HEK293T (cell line): ENCODE results near the gene CFP.

Experiments used
- CTCF ChIA-PET: fragments of 350-600 bp; formaldehyde crosslinking; extraction: SDS; loops from one replicate; lab custom pipeline; 2021; ENCODE audit warnings: antibody characterized with exemption, inconsistent platforms; lab: Yijun Ruan, JAX
- POLR2A ChIA-PET: fragments of 350-600 bp; formaldehyde crosslinking; extraction: SDS; loops from one replicate; lab custom pipeline; 2020; ENCODE audit warnings: antibody characterized with exemption, inconsistent platforms; lab: Yijun Ruan, JAX
- DNase-seq: peaks from one replicate; pipeline ENCODE4 v3.0.0; 2012; ENCODE audit warnings: mixed read lengths; ENCODE audit errors: extremely low spot score
- ARNT ChIP-seq: fragments of 450-650 bp; IDR thresholded peaks from 2 replicates; pipeline ENCODE4 v1.6.1; 2017; ENCODE audit warnings: mild to moderate bottlenecking
- BHLHE40 ChIP-seq: fragments of 450-650 bp; IDR thresholded peaks from 2 replicates; pipeline ENCODE4 v1.6.1; 2016; ENCODE audit warnings: mild to moderate bottlenecking, moderate library complexity, borderline replicate concordance
- CTBP1 ChIP-seq: fragments of 450-650 bp; IDR thresholded peaks from 2 replicates; pipeline ENCODE4 v1.6.1; 2016; ENCODE audit warnings: borderline replicate concordance
- ELF4 ChIP-seq: fragments of 450-650 bp; IDR thresholded peaks from 2 replicates; pipeline ENCODE4 v1.6.1; 2017; ENCODE audit warnings: antibody characterized with exemption
- FOXA1 ChIP-seq: fragments of 450-650 bp; IDR thresholded peaks from 2 replicates; pipeline ENCODE4 v1.6.1; 2016; ENCODE audit warnings: mild to moderate bottlenecking
- FOXK2 ChIP-seq: fragments of 450-650 bp; IDR thresholded peaks from 2 replicates; pipeline ENCODE4 v1.6.1; 2016; ENCODE audit warnings: mild to moderate bottlenecking
- FOXM1 ChIP-seq: fragments of 450-650 bp; IDR thresholded peaks from 2 replicates; pipeline ENCODE4 v1.6.1; 2017; ENCODE audit warnings: mild to moderate bottlenecking, borderline replicate concordance
- HDGF ChIP-seq: fragments of 450-650 bp; IDR thresholded peaks from 2 replicates; pipeline ENCODE4 v1.6.1; 2017; ENCODE audit warnings: antibody characterized with exemption, borderline replicate concordance
- L3MBTL2 ChIP-seq: fragments of 450-650 bp; conservative IDR thresholded peaks from 2 replicates; pipeline ENCODE4 v1.6.1; 2016; ENCODE audit warnings: mild to moderate bottlenecking
- LEF1 ChIP-seq: fragments of 450-650 bp; IDR thresholded peaks from 2 replicates; pipeline ENCODE4 v1.6.1; 2017; ENCODE audit warnings: mild to moderate bottlenecking, borderline replicate concordance
- NFRKB ChIP-seq: fragments of 450-650 bp; IDR thresholded peaks from 2 replicates; pipeline ENCODE4 v1.6.1; 2016; ENCODE audit warnings: mild to moderate bottlenecking, moderate library complexity
- SP1 ChIP-seq: fragments of 450-650 bp; IDR thresholded peaks from 2 replicates; pipeline ENCODE4 v1.6.1; 2017
- SUZ12 ChIP-seq: fragments of 450-650 bp; IDR thresholded peaks from 2 replicates; pipeline ENCODE4 v1.6.1; 2016; ENCODE audit warnings: mild to moderate bottlenecking
- TARDBP ChIP-seq: fragments of 450-650 bp; IDR thresholded peaks from 2 replicates; pipeline ENCODE4 v1.6.1; 2016
- ZNF384 ChIP-seq: fragments of 450-650 bp; IDR thresholded peaks from 2 replicates; pipeline ENCODE4 v1.6.1; 2016
- TF ChIP-seq, protein P1 (sequence below): fragments of 450-650 bp; IDR thresholded peaks from 2 replicates; pipeline ENCODE4 v1.6.1; 2016

Gene CFP

DNA sequence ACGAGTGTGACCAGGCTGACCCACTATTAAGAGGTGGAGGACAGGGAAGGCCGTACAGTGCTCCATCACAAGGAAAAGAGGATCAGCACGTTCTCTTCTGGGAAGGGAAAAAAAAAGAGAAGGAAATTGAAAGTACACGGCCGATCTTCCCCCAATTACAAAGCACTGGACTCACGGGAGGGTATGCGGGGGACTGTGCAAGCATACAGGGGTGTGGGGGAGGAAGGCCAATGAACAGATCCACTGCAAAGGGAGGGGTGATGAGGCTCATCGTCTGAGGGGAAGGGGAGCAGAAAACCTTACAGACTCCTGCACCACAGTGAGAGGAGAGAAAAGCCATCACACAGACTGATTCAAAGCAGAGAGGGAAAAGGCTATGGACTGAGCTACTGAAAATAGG lies 19.5 kb upstream of the CFP start:
- no peak for TF ChIP-seq FOXA1
- TF ChIP-seq ARNT, result no peak
- TF ChIP-seq ELF4, result no peak
- TF ChIP-seq FOXM1, result no peak
- no peak for TF ChIP-seq BHLHE40
- TF ChIP-seq L3MBTL2, result no peak
- TF ChIP-seq SUZ12, result no peak
- TF ChIP-seq SP1, result no peak
- TF ChIP-seq TARDBP, result no peak
- TF ChIP-seq FOXK2, result no peak
- TF ChIP-seq LEF1, result no peak
- ChIA-PET POLR2A (interaction anchor here (1.1 kb wide), 1 partner anchor 21 kb away, joined by 4 read pairs; no protein-coding TSS in a partner anchor), CTCF (no interaction called here)
- no peak for DNase-seq

DNA sequence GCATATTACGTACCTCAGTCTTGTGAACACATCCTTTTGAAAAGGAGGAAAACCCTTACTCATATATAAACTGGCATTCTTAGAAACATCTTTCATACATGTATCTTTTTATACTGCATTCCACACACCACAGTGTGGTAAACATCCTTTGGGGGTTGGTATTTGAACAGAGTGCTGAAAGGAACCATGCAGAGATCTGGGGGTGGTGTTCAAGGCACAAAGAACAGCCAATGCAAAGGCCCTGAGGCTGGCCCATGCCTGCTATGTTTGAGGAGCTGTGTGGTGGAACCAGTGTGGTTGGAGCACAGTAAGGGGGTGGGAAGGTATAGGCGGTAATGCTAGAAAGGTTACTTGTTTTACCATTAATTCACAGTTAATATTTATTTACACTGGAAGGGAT lies 18.6 kb upstream of the CFP start:
- no peak for TF ChIP-seq ARNT
- TF ChIP-seq CTBP1, result no peak
- TF ChIP-seq LEF1, result no peak
- no peak for TF ChIP-seq HDGF
- no peak for TF ChIP-seq ELF4
- TF ChIP-seq SP1, result no peak
- TF ChIP-seq, protein P1, sequence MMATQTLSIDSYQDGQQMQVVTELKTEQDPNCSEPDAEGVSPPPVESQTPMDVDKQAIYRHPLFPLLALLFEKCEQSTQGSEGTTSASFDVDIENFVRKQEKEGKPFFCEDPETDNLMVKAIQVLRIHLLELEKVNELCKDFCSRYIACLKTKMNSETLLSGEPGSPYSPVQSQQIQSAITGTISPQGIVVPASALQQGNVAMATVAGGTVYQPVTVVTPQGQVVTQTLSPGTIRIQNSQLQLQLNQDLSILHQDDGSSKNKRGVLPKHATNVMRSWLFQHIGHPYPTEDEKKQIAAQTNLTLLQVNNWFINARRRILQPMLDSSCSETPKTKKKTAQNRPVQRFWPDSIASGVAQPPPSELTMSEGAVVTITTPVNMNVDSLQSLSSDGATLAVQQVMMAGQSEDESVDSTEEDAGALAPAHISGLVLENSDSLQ, result no peak
- TF ChIP-seq SUZ12, result no peak
- TF ChIP-seq BHLHE40, result no peak
- TF ChIP-seq FOXA1, result no peak
- TF ChIP-seq TARDBP, result no peak
- no peak for TF ChIP-seq NFRKB
- no peak for TF ChIP-seq FOXM1
- TF ChIP-seq ZNF384, result no peak
- no peak for TF ChIP-seq FOXK2
- no peak for TF ChIP-seq L3MBTL2
- CTCF ChIA-PET, result no interaction called here
- no peak for DNase-seq
- POLR2A ChIA-PET, result interaction anchor here (1.1 kb wide), 1 partner anchor 20 kb away, joined by 4 read pairs; no protein-coding TSS in a partner anchor

DNA sequence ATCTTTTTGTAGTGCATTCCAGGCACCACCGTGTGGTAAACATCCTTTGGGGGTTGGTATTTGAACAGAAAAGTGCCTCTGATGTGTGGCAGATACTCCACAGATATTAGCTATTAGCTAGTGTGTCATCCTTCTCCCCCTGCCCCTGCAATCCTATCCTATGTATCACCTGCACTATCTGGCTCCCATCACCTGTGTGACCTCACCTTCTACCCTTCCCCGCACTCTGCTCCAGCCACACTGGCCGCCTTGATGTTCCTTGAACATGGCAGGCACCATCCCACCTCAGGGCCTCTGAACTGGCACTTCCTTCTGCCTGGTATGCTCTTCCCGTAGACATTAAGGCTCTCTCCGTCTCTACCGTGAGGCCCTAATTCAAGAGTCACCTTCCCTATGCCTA lies 16.9 kb upstream of the CFP start:
- CTCF ChIA-PET, result no interaction called here
- no peak for DNase-seq
- TF ChIP-seq, protein P1, result no peak
- no peak for TF ChIP-seq CTBP1
- TF ChIP-seq FOXM1, result no peak
- TF ChIP-seq SUZ12, result no peak
- no peak for TF ChIP-seq ARNT
- TF ChIP-seq ZNF384, result no peak
- no peak for TF ChIP-seq FOXA1
- TF ChIP-seq FOXK2, result no peak
- no peak for TF ChIP-seq SP1
- TF ChIP-seq ELF4, result no peak
- POLR2A ChIA-PET, result no interaction called here

DNA sequence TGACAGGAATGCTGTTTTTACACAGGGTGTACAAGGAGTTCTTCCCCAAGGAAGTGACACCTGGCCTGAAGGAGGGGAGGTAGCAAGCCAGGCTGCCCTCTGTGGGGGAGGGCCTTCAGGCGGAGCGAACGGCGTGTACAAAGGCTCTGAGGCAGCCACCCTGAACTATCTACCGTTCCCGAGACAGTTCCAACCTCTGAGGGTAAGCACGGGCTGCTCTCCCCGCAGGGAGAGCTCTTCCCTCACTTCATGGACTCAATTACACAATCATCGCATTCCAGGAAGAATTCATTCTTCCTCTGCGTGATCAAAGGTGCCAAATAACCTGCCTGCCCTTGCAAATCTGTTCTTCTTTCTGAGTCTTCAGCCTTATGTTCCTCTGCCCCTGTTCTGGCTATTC lies 15.8 kb upstream of the CFP start:
- no peak for DNase-seq
- ChIA-PET CTCF (no interaction called here), POLR2A (no interaction called here)
- TF ChIP-seq SP1 (no peak), FOXM1 (no peak), CTBP1 (no peak)

DNA sequence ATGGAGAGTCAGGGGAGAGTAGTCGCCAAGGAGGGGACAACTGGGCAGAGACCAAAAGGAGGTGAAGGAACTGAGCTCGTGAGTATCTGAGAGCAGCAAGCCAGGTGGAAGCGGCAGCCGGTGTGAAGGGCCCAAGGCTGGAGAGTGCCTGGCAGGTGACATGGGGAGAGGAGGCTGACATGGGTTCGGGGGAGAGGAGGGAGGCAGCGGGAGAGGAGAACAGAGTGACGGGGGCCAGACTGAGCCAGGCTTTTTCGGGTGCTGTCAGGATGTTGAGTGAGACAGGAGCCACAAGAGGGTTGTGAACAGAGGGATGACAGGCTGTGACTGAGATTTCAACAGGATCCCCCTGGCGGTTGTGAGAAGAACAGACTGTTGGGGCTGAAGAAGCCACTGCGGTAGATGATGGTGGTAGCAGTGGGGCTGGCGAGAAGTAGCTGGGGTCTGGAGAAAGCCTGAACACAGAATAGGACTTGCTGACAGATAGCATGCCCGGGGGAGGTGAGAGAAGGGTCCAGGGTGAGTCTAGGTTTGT lies 14.9 kb upstream of the CFP start:
- POLR2A ChIA-PET, result no interaction called here
- peak; percentile 56 for DNase-seq
- CTCF ChIA-PET, result interaction anchor here (1.1 to 1.4 kb wide), 2 partner anchors 119 to 147 kb away, joined by 3 read pairs; no protein-coding TSS in a partner anchor
- TF ChIP-seq BHLHE40 (no peak), ELF4 (no peak), FOXK2 (no peak), ZNF384 (no peak), SUZ12 (no peak), TARDBP (no peak), FOXM1 (no peak), LEF1 (no peak), NFRKB (no peak), CTBP1 (no peak), ARNT (no peak), FOXA1 (no peak), SP1 (no peak), L3MBTL2 (no peak), HDGF (no peak)
- TF ChIP-seq, protein P1, result no peak

DNA sequence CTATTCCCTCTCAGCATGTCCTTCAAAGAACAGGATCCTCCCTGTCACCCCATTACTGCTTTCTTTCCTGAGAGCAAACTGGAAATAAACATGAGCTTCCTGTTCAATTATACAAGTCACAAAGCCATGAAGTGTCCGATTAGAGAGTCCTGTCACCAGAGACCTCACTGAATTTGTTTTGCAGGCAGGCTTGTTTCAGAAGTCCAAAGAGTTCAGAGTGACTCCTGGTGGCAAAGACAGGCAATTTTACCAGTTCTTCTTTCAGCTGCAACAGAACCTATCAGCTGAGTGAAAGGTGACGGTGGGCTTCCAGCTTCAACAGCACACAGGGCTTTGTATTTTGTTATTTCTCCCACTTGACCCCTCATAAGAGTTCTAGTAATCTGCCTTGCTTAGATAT lies 14.2 kb upstream of the CFP start:
- DNase-seq, result no peak
- ChIA-PET POLR2A (no interaction called here), CTCF (interaction anchor here (1.1 to 1.4 kb wide), 2 partner anchors 118 to 147 kb away, joined by 3 read pairs; no protein-coding TSS in a partner anchor)
- TF ChIP-seq NFRKB (no peak), L3MBTL2 (no peak), SP1 (no peak), CTBP1 (no peak), ELF4 (no peak), FOXM1 (no peak), FOXA1 (no peak), HDGF (no peak), ZNF384 (no peak), ARNT (no peak), TARDBP (no peak), BHLHE40 (no peak)
